ENCODE measurements around the gene BCL7A. TPM values are rescaled to one million over a fixed set of nuclear protein-coding genes. Genes with fewer than 3 reads are reported as not detected.

BCL7A gene
- total RNA-seq, 1 experiment from 2014 or later, result 31.6 TPM

DNA sequence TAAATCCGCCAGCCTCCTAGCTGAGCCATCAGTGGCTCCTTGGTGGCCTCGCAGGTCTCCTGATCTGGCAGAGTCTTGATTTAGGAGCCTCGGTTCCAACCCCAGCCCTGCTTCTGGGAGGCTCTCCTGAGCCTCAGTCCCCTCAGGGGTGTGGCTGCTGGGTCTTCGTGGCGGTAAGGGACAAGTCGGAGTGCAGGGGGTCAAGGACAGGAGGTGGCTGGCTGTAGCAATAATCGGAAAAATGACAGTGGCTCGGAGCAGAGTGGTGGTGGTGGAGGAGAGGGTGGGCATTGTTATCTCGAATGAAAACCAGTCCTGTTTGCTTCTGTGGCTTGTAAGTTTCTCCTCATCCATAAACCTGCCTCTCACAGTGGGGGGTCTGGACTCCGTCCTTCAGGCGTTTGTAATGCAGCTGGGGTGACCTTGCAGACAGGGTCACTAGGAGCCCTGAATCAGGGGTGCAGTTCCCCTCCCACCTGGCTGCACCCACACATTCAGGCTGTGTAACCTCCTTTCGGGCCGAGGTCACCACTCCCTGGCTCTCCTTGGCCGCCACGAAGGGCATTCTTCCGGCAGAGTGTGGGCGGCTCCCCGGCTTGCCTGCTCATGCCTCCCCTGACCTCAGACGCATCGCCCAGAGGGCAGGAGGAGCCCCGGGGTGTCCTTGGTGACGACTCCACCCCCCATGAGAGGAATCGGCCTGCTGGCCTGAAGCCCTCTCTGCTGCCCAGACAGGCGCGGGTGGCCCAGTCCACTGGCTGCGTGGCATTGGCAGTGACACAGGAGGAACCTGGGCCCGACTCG, 8.1 kb downstream of the BCL7A start:
- H3K4me2 ChIP-seq (ENCODE audit: low read length), result no peak overlapping the region
- ChIA-PET POLR2A (ENCODE audit: unreplicated experiment) (no interaction called here), CTCF (no interaction called here)
- H3K4me3 ChIP-seq (ENCODE audit: low read length), result no peak overlapping the region
- H3K27ac ChIP-seq (ENCODE audit: low read length), result no peak overlapping the region
- intact Hi-C loops (cut with micrococcal nuclease), result loop anchor here (10.0 kb wide), 1 partner anchor 235 kb away; the partner anchor contains the start of gene RHOF
- H3K79me2 ChIP-seq (ENCODE audit: low read length), result peaks cover 94% of the 10 kb centered on the region
- DNase-seq, result no peak
- TF ChIP-seq EZH2 (IDR thresholded peaks at IDR 0.05; ENCODE audit: low read length, unreplicated experiment) (no peak), EZH2phosphoT487 (IDR thresholded peaks at IDR 0.05; ENCODE audit: borderline replicate concordance, low read length) (no peak)
- TF ChIP-seq, protein P1, sequence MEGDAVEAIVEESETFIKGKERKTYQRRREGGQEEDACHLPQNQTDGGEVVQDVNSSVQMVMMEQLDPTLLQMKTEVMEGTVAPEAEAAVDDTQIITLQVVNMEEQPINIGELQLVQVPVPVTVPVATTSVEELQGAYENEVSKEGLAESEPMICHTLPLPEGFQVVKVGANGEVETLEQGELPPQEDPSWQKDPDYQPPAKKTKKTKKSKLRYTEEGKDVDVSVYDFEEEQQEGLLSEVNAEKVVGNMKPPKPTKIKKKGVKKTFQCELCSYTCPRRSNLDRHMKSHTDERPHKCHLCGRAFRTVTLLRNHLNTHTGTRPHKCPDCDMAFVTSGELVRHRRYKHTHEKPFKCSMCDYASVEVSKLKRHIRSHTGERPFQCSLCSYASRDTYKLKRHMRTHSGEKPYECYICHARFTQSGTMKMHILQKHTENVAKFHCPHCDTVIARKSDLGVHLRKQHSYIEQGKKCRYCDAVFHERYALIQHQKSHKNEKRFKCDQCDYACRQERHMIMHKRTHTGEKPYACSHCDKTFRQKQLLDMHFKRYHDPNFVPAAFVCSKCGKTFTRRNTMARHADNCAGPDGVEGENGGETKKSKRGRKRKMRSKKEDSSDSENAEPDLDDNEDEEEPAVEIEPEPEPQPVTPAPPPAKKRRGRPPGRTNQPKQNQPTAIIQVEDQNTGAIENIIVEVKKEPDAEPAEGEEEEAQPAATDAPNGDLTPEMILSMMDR (conservative IDR thresholded peaks at IDR 0.05; ENCODE audit: low read depth, low read length), result no peak
- H3K9ac ChIP-seq (ENCODE audit: low read length), result no peak overlapping the region
- H4K20me1 ChIP-seq (ENCODE audit: low read length), result peaks cover 23% of the 10 kb centered on the region; the same call in 1 of the 2 replicates
- H3K9me2 ChIP-seq (replicated peaks; ENCODE audit: low read length), result no peaks in the 10 kb centered on the region
- no peaks in the 10 kb centered on the region for H3K9me3 ChIP-seq (ENCODE audit: low read length)
- peaks cover 3% of the 10 kb centered on the region for H3K4me1 ChIP-seq (ENCODE audit: insufficient read depth, low read length)
- no peak overlapping the region for H2AFZ ChIP-seq (ENCODE audit: low read length)
- H3K36me3 ChIP-seq (ENCODE audit: low read depth, low read length), result peaks cover 8% of the 10 kb centered on the region; the same call in 1 of the 2 replicates
- H3F3A ChIP-seq (ENCODE audit: low read length, unreplicated experiment), result no peaks in the 10 kb centered on the region
- no peak for ATAC-seq
- no peaks in the 10 kb centered on the region for H3K27me3 ChIP-seq (ENCODE audit: low read length)
- BruUV-seq (replicated peaks), result no TSS peak

DNA sequence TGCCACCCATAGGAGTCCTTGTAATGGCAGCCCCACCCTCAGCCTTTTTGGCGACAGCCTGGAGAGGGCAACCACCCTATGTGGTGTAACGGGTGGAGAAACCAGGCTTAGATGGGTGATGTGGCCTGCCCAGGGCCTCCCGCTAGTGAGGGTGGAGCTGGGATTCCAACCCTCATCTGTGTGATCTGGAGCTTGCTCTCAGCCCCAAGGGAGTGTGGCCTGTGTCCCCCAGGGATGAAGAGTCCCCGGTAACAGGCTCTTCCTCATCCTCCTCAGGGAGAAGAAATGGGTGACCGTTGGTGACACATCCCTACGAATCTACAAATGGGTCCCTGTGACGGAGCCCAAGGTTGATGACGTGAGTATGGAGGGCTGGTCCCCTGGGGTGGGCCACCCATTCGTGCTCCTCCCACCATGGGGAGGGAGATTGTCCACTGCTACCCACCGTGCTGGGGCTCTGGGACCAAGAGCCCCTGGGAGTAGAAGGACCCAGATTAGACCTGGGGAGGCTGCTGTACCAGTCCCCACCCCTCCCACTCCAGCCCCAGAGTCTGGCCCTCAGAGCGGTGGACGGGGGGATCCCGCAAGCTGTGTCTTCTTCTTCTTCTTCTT, 8.8 kb downstream of the BCL7A start:
- Histone ChIP-seq H3K27ac (ENCODE audit: low read length) (no peak overlapping the region), H4K20me1 (ENCODE audit: low read length) (peaks cover 23% of the 10 kb centered on the region; the same call in 1 of the 2 replicates), H3K27me3 (ENCODE audit: low read length) (no peaks in the 10 kb centered on the region), H3F3A (ENCODE audit: low read length, unreplicated experiment) (no peaks in the 10 kb centered on the region), H3K4me3 (ENCODE audit: low read length) (no peak overlapping the region), H3K4me2 (ENCODE audit: low read length) (no peak overlapping the region), H3K4me1 (ENCODE audit: insufficient read depth, low read length) (peaks cover 10% of the 10 kb centered on the region), H3K79me2 (ENCODE audit: low read length) (peaks cover 92% of the 10 kb centered on the region), H3K9ac (ENCODE audit: low read length) (no peak overlapping the region), H2AFZ (ENCODE audit: low read length) (no peak overlapping the region), H3K9me3 (ENCODE audit: low read length) (no peaks in the 10 kb centered on the region), H3K36me3 (ENCODE audit: low read depth, low read length) (peaks cover 9% of the 10 kb centered on the region), H3K9me2 (replicated peaks; ENCODE audit: low read length) (no peaks in the 10 kb centered on the region)
- ATAC-seq, result no peak
- CTCF ChIA-PET, result no interaction called here
- TF ChIP-seq EZH2phosphoT487 (IDR thresholded peaks at IDR 0.05; ENCODE audit: borderline replicate concordance, low read length) (no peak), EZH2 (IDR thresholded peaks at IDR 0.05; ENCODE audit: low read length, unreplicated experiment) (no peak)
- TF ChIP-seq, protein P1 (conservative IDR thresholded peaks at IDR 0.05; ENCODE audit: low read depth, low read length), result no peak
- POLR2A ChIA-PET (ENCODE audit: unreplicated experiment), result no interaction called here
- DNase-seq, result no peak
- intact Hi-C loops (cut with micrococcal nuclease), result no loop called here
- no TSS peak for BruUV-seq (replicated peaks)
